GM12873 (cell line): ENCODE measurements around the gene SESN3.

Experiments used
- TF ChIP-seq, protein P1 (sequence below): IDR thresholded peaks from 2 replicates; pipeline ENCODE4 v1.5.1; 2012; ENCODE audit warnings: low read depth, mild to moderate bottlenecking, moderate library complexity, low read length, control low read depth; ENCODE audit not compliant: insufficient read depth; ENCODE audit errors: missing control alignments

The SESN3 gene

DNA sequence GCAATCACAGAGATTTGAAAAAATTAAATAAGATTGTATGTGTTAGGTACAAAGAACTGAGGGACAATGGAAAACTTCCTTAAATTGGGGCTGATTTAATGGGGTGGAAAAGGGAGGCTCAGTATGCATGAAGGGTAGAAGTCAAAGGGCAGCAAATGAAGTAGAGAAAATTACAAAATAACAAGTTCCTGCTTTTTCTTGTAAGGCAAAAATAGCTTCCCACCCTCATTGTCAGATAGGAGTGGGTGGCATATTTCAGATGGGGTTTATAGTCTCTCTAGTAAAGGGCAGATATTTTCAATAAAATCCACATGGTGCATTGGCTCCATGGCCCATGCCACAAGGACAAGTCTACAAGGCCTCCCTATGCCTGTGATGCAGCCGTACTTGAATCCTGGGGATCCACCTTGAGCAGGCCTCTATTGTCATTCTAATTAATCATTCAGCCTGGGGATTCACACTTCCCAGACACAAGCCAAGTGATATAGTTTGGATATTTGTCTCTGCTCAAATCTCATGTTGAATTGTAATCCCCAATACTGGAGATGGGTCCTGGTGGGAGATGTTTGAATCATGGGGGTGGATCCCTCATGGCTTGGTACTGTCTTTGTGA is 36.7 kb upstream of the SESN3 start:
- TF ChIP-seq, protein P1, sequence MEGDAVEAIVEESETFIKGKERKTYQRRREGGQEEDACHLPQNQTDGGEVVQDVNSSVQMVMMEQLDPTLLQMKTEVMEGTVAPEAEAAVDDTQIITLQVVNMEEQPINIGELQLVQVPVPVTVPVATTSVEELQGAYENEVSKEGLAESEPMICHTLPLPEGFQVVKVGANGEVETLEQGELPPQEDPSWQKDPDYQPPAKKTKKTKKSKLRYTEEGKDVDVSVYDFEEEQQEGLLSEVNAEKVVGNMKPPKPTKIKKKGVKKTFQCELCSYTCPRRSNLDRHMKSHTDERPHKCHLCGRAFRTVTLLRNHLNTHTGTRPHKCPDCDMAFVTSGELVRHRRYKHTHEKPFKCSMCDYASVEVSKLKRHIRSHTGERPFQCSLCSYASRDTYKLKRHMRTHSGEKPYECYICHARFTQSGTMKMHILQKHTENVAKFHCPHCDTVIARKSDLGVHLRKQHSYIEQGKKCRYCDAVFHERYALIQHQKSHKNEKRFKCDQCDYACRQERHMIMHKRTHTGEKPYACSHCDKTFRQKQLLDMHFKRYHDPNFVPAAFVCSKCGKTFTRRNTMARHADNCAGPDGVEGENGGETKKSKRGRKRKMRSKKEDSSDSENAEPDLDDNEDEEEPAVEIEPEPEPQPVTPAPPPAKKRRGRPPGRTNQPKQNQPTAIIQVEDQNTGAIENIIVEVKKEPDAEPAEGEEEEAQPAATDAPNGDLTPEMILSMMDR, result no peak

- TF ChIP-seq, protein P1, result no peak
These were observed 35.9 kb upstream of the SESN3 start for GRCh38 chr11:95266751-95267374.

- TF ChIP-seq, protein P1, result no peak
These were observed 33.9 kb upstream of the SESN3 start for GRCh38 chr11:95264881-95265280.

GRCh38 chr11:95262994-95263765 is 32.2 kb upstream of the SESN3 start:
- TF ChIP-seq, protein P1, result no peak

DNA sequence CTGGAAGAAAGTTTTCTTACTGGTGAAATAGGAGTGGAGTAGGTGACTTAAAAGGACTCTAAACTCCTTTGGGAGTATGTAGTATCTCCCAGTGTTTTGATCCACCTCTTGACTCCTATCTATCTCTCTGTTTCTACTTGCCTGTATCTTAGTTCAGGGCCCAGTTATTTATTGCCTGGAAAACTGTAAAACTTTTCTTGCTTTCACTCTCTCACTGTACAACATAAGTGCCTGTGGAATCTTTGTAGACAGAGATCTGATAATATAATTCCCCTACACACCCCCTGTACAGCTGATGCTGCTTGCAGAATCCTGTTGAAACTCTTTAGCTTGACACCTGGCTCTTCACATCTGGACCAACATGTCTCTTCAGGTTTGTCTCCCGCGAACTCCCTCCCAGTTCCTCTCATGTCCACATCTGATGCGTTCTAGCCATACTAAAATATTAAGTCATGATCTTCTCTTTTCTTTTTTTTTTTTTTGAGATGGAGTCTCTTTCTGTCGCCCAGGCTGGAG is 26.5 kb upstream of the SESN3 start:
- TF ChIP-seq, protein P1, result no peak

DNA sequence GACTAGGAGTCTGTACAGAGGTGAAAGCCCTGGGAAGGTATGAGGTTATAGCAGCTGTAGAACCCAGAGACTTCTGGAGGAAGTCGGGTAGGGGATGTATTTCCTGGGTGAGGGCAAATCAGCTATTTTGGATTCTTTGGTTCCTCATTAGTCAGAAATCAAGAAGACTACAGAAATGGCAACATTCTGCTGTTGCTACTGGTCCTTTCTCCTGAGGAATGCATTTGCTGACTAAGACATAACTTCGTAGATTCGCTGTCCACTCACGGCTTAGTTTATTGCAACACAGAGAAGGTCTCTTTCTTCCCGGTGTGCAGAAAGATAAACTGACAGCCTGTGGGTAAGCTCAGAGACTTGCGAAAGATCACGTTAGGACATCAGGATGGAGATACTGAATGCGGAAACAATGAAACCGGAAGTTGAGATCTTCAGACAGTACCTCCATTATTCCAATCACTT is 25.3 kb upstream of the SESN3 start:
- TF ChIP-seq, protein P1, result no peak
